K562 (cell line): ENCODE results near the gene CPNE8.

Experiments used
- BRCA1 ChIP-seq, 2 experiments: fragments of 450-650 bp in 1 of 2; sonication (generic) in 1 of 2; formaldehyde crosslinking in 1 of 2; IDR thresholded peaks; 2 replicates each; pipeline versions ENCODE4 v1.5.0 to v1.6.1; 2017 to 2020; ENCODE audit warnings: mild to moderate bottlenecking in 1 of 2, missing genetic modification reagents in 1 of 2
- EZH2 ChIP-seq: IDR thresholded peaks from 2 replicates; pipeline ENCODE4 v1.6.1; 2012; ENCODE audit warnings: low read depth, mild to moderate bottlenecking, inconsistent platforms, low read length, borderline replicate concordance

GRCh38 chr12:38844267-38844666 is 61.1 kb downstream of the CPNE8 start:
- TF ChIP-seq BRCA1 (IDR thresholded peaks at IDR 0.05) = no peak
- TF ChIP-seq BRCA1 (CRISPR knock-in tag; IDR thresholded peaks at IDR 0.05) = no peak
- no peak for TF ChIP-seq EZH2
